A549 (cell line): Measurements from ENCODE around the gene RALGDS. TPM values are rescaled to one million over a fixed set of nuclear protein-coding genes. Genes with fewer than 3 reads are reported as not detected.
A peak's percentile ranks its signal among the peaks of the same experiment; 100 is the strongest.

Source experiments
- ATAC-seq, 2 experiments: fragments of 200-7000 bp in 1 of 2; fragments of >200 bp in 1 of 2; cut with Nextera tagmentation in 1 of 2; cut with Tn5 transposase in 1 of 2; 3 replicates each; pipeline versions ENCODE4 v1.8.0 to v1.9.1; 2018 to 2020; ENCODE audit warnings: mild to moderate bottlenecking in 1 of 2, moderate library complexity in 1 of 2
- CTCF ChIA-PET: fragments of 300-600 bp; sonication (Branson Sonifier 250); formaldehyde crosslinking; extraction: SDS; loops from one replicate; lab custom pipeline; 2021; ENCODE audit warnings: antibody characterized with exemption, inconsistent platforms; lab: Yijun Ruan, JAX
- POLR2A ChIA-PET: fragments of 350-600 bp; formaldehyde crosslinking; extraction: SDS; loops from one replicate; lab custom pipeline; 2021; ENCODE audit warnings: antibody characterized with exemption, inconsistent platforms; lab: Yijun Ruan, JAX
- DNase-seq, 2 experiments: peaks; one replicate each; pipeline versions ENCODE4 v3.0.0 to v3.0.0-alpha.2; 2011 to 2016; ENCODE audit warnings: low read depth in 1 of 2, low spot score in 1 of 2
- FAIRE-seq: peaks from 2 replicates; lab custom pipeline; 2011; peaks lifted over from hg19 to GRCh38; lab: Jason Lieb, UNC
- H3K27ac ChIP-seq, 2 experiments: fragments of >200 bp; sonication (Bioruptor Twin); formaldehyde crosslinking; 3 replicates each; pipeline ENCODE4 v1.5.1; 2016 to 2017
- H3K4me1 ChIP-seq: fragments of >200 bp; sonication (Bioruptor Twin); formaldehyde crosslinking; 3 replicates; pipeline ENCODE4 v1.6.1; 2016
- H3K4me2 ChIP-seq: fragments of >200 bp; sonication (Bioruptor Twin); formaldehyde crosslinking; 3 replicates; pipeline ENCODE4 v1.6.1; 2016
- H3K4me3 ChIP-seq: fragments of >200 bp; sonication (Bioruptor Twin); formaldehyde crosslinking; 3 replicates; pipeline ENCODE4 v1.5.1; 2016
- H3K9me3 ChIP-seq: fragments of >200 bp; sonication (Bioruptor Twin); formaldehyde crosslinking; 3 replicates; pipeline ENCODE4 v1.6.1; 2016
- ELK1 ChIP-seq: fragments of 150-350 bp; IDR thresholded peaks from 2 replicates; pipeline ENCODE4 v1.6.1; 2014; ENCODE audit warnings: low read depth, mild to moderate bottlenecking, low read length
- EP300 ChIP-seq, 2 experiments: fragments of >200 bp; sonication (Bioruptor Twin); formaldehyde crosslinking; IDR thresholded peaks; 2 replicates in 1 of 2; 3 replicates in 1 of 2; pipeline ENCODE4 v1.6.1; 2016 to 2017
- HDAC2 ChIP-seq: fragments of 200-600 bp; sonication (generic); IDR thresholded peaks from 2 replicates; pipeline ENCODE4 v1.6.1; 2016
- JUNB ChIP-seq: fragments of >200 bp; sonication (Bioruptor Twin); formaldehyde crosslinking; IDR thresholded peaks from 2 replicates; pipeline ENCODE4 v1.6.1; 2016
- KDM5A ChIP-seq: fragments of 200-600 bp; sonication (generic); IDR thresholded peaks from 2 replicates; pipeline ENCODE4 v1.6.1; 2016; ENCODE audit warnings: antibody characterized with exemption, mild to moderate bottlenecking
- PHF8 ChIP-seq: fragments of 200-600 bp; sonication (generic); IDR thresholded peaks from 2 replicates; pipeline ENCODE4 v1.6.1; 2016; ENCODE audit warnings: low read depth, mild to moderate bottlenecking, antibody characterized with exemption, moderate library complexity, borderline replicate concordance
- POLR2A ChIP-seq: IDR thresholded peaks from 2 replicates; pipeline ENCODE4 v1.6.1; 2012; ENCODE audit warnings: mild to moderate bottlenecking, low read length
- RFX5 ChIP-seq: fragments of 450-650 bp; IDR thresholded peaks from 2 replicates; pipeline ENCODE4 v1.7.1; 2014; ENCODE audit warnings: antibody characterized with exemption, mild to moderate bottlenecking, moderate library complexity
- SMC3 ChIP-seq: fragments of >200 bp; sonication (Bioruptor Twin); formaldehyde crosslinking; IDR thresholded peaks from 3 replicates; pipeline ENCODE4 v1.6.1; 2018; ENCODE audit warnings: inconsistent platforms
- USF2 ChIP-seq: fragments of 450-650 bp; IDR thresholded peaks from 2 replicates; pipeline ENCODE4 v1.6.1; 2014; ENCODE audit warnings: antibody characterized with exemption
- WGBS: methylation state at CpG from one replicate; pipeline ENCODE4 v1.1.6; 2017; ENCODE audit errors: missing lambda C conversion rate; 5-methylcytosine and 5-hydroxymethylcytosine counted together
- polyA plus RNA-seq, 4 experiments: library from polyadenylated mRNA; depleted of rRNA in 3 of 4; stranded (reverse); fragments of >200 nt; fragmentation: RNase III in 1 of 4; extraction: RNeasy Plus Mini Kit Qiagen cat#74134 plus additional on column Dnase treatment in 1 of 4; gene quantifications; 2 replicates in 3 of 4; 3 replicates in 1 of 4; pipeline ENCODE4 v1.2.3, GENCODE V29; 2011 to 2017
- TF ChIP-seq, protein P1 (sequence below): fragments of 200-600 bp; sonication (generic); IDR thresholded peaks from 2 replicates; pipeline ENCODE4 v1.6.1; 2016; ENCODE audit warnings: antibody characterized with exemption, mild to moderate bottlenecking, moderate library complexity
- TF ChIP-seq, protein P2 (sequence below): IDR thresholded peaks from 2 replicates; pipeline ENCODE4 v1.6.1; 2012
- TF ChIP-seq, protein P3 (sequence below): IDR thresholded peaks from 2 replicates; pipeline ENCODE4 v1.6.1; 2012; ENCODE audit warnings: low read depth, borderline replicate concordance

RALGDS gene
- polyA plus RNA-seq, 2 of the 4 experiments (the other 2 are of a cell fraction), result 8.9 to 12.1 TPM

DNA sequence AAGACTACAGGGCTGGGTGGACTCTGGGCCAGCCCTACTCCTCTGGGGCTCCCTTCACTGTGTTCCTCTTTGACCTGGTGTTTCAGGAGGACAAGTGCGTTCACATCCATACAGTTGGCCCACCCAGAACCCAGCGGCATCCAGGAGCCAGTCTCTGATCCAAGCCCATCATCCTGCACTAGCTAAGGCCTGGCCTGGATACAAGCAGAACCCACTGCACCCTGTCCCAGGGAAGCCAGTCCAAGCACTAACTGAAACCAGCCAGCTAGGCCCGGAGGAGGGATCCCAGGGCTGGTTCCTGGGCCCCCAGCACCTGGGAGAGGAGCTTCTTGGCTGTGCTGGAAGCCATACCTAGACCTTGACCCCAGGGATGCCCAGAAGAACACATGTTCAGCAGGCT lies 46.7 kb upstream of the RALGDS start (continued):
- TF ChIP-seq, protein P1, sequence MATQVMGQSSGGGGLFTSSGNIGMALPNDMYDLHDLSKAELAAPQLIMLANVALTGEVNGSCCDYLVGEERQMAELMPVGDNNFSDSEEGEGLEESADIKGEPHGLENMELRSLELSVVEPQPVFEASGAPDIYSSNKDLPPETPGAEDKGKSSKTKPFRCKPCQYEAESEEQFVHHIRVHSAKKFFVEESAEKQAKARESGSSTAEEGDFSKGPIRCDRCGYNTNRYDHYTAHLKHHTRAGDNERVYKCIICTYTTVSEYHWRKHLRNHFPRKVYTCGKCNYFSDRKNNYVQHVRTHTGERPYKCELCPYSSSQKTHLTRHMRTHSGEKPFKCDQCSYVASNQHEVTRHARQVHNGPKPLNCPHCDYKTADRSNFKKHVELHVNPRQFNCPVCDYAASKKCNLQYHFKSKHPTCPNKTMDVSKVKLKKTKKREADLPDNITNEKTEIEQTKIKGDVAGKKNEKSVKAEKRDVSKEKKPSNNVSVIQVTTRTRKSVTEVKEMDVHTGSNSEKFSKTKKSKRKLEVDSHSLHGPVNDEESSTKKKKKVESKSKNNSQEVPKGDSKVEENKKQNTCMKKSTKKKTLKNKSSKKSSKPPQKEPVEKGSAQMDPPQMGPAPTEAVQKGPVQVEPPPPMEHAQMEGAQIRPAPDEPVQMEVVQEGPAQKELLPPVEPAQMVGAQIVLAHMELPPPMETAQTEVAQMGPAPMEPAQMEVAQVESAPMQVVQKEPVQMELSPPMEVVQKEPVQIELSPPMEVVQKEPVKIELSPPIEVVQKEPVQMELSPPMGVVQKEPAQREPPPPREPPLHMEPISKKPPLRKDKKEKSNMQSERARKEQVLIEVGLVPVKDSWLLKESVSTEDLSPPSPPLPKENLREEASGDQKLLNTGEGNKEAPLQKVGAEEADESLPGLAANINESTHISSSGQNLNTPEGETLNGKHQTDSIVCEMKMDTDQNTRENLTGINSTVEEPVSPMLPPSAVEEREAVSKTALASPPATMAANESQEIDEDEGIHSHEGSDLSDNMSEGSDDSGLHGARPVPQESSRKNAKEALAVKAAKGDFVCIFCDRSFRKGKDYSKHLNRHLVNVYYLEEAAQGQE, result no peak
- TF ChIP-seq, protein P2, sequence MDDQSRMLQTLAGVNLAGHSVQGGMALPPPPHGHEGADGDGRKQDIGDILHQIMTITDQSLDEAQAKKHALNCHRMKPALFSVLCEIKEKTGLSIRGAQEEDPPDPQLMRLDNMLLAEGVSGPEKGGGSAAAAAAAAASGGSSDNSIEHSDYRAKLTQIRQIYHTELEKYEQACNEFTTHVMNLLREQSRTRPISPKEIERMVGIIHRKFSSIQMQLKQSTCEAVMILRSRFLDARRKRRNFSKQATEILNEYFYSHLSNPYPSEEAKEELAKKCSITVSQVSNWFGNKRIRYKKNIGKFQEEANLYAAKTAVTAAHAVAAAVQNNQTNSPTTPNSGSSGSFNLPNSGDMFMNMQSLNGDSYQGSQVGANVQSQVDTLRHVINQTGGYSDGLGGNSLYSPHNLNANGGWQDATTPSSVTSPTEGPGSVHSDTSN, result no peak
- TF ChIP-seq, all 56 proteins: peak for 0

DNA sequence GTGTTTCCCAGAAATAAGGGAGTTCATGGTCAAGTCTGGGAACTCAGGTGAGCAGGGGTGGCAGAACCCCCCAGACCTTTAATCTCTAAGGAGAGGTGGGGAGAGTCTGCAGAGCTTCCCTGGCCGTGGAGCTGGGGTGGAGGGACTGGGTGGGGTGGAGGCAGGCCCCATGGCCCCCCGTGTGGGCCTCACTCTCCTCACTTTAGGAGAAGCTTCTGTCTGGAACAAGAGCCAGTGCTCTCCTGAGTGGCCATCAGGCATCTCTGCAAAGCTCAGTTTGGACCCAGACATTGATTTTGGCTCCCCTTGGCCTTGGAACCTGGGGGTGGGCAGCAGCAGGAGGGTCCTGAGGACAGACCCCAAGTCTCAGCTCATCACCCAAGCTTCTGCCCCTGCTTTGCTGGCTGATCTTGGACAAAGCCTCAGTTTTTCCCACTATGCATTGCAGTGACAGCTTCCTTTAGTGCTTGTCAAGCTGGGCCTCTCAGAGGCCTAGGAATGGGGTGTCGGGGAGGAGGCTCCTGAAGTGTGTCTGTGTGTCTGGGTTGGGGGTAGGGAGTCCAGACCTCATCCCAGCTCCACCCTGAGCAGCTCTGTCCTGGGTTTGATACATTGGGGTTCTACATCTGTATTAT lies 46.2 kb upstream of the RALGDS start:
- no peak overlapping the region for H3K4me2 ChIP-seq
- DNase-seq (no peak), ATAC-seq (no peak), FAIRE-seq (no peak)
- POLR2A ChIA-PET, result interaction anchor here (0.8 kb wide), 1 partner anchor 137 kb away, joined by 3 read pairs; the partner anchor contains the start of gene GTF3C5
- no peaks in the 10 kb centered on the region for H3K9me3 ChIP-seq
- WGBS, result 58% methylated on average over 3 of the region's 3 CpGs
- H3K4me3 ChIP-seq, result no peak overlapping the region
- peaks cover 46% of the 10 kb centered on the region for H3K4me1 ChIP-seq
- no peak for TF ChIP-seq USF2
- TF ChIP-seq, protein P1, result no peak
- H3K27ac ChIP-seq, result peak overlapping the region; percentile 40 to 56; a peak in 5 of 6 replicates
- CTCF ChIA-PET, result interaction anchor here (1.2 to 3.7 kb wide), 8 partner anchors 8 to 163 kb away, joined by 3 to 24 read pairs (median 10); no protein-coding TSS in a partner anchor

- Histone ChIP-seq H3K9me3 (no peaks in the 10 kb centered on the region), H3K4me1 (peaks cover 46% of the 10 kb centered on the region), H3K4me2 (no peak overlapping the region; the same call in 2 of the 3 replicates), H3K27ac (no peak overlapping the region), H3K4me3 (no peak overlapping the region)
- DNase-seq (no peak), FAIRE-seq (no peak), ATAC-seq (no peak)
- ChIA-PET CTCF (interaction anchor here (0.9 to 3.7 kb wide), 6 partner anchors 17 to 164 kb away, joined by 3 to 24 read pairs (median 10); no protein-coding TSS in a partner anchor), POLR2A (no interaction called here)
- no peak for TF ChIP-seq JUNB
- no peak for TF ChIP-seq KDM5A
- no peak for TF ChIP-seq PHF8
- no peak for TF ChIP-seq SMC3
- no peak for TF ChIP-seq HDAC2
- no peak for TF ChIP-seq RFX5
- no peak for TF ChIP-seq ELK1
- TF ChIP-seq EP300 (IDR thresholded peaks at IDR 0.05), result no peak
- TF ChIP-seq, protein P3, sequence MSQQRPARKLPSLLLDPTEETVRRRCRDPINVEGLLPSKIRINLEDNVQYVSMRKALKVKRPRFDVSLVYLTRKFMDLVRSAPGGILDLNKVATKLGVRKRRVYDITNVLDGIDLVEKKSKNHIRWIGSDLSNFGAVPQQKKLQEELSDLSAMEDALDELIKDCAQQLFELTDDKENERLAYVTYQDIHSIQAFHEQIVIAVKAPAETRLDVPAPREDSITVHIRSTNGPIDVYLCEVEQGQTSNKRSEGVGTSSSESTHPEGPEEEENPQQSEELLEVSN, result no peak
- no peak for TF ChIP-seq POLR2A
- WGBS, result 81% methylated on average over 17 of the region's 17 CpGs
Measured at GRCh38 chr9:133166392-133166791, 45.4 kb upstream of the RALGDS start.
